IMR-90 (cell line): ENCODE data around the gene CHD9. TPM values are rescaled to one million over a fixed set of nuclear protein-coding genes. Genes with fewer than 3 reads are reported as not detected.
A peak's percentile ranks its signal among the peaks of the same experiment; 100 is the strongest.

ENCODE experiments used
- ATAC-seq: fragments of 200-7000 bp; cut with Tn5 transposase; 2 replicates; pipeline ENCODE4 v1.9.1; 2020; ENCODE audit warnings: low read depth, mild to moderate bottlenecking, moderate library complexity
- BruUV-seq: library from RNA; stranded (reverse); fragments of 400-500 nt; replicated peaks from 2 replicates; lab custom pipeline; 2021; lab: Mats Ljungman, UMichigan
- CTCF ChIA-PET: fragments of 300-600 bp; formaldehyde crosslinking; extraction: SDS; loops from one replicate; lab custom pipeline; 2021; ENCODE audit warnings: antibody characterized with exemption; lab: Yijun Ruan, JAX
- POLR2A ChIA-PET: fragments of 300-600 bp; sonication (Branson Sonifier 250); formaldehyde crosslinking; loops from one replicate; lab custom pipeline; 2022; ENCODE audit warnings: antibody characterized with exemption; ENCODE audit not compliant: unreplicated experiment; lab: Charles Lee
- DNase-seq: peaks from one replicate; pipeline ENCODE4 v3.0.0; 2013
- H2AFZ ChIP-seq: replicated peaks from 2 replicates; pipeline ENCODE3; 2013; ENCODE audit warnings: low read length, mild to moderate bottlenecking; ENCODE audit not compliant: poor library complexity
- H2AK5ac ChIP-seq: 2 replicates; pipeline ENCODE4 v1.6.1; 2013; ENCODE audit warnings: low read depth, low read length, inconsistent platforms
- H2AK9ac ChIP-seq: replicated peaks from 2 replicates; pipeline ENCODE3; 2013; ENCODE audit warnings: mild to moderate bottlenecking, low read depth, low read length, moderate library complexity; ENCODE audit not compliant: poor library complexity
- H2BK120ac ChIP-seq: 2 replicates; pipeline ENCODE4 v1.6.1; 2013; ENCODE audit warnings: low read depth, low read length, inconsistent platforms
- H2BK15ac ChIP-seq: 3 replicates; pipeline ENCODE4 v1.6.1; 2013; ENCODE audit warnings: low read depth, low read length, inconsistent platforms
- H2BK20ac ChIP-seq: 2 replicates; pipeline ENCODE4 v1.6.1; 2013; ENCODE audit warnings: low read depth, mild to moderate bottlenecking, inconsistent platforms, low read length, moderate library complexity
- H2BK5ac ChIP-seq: 2 replicates; pipeline ENCODE4 v1.6.1; 2013; ENCODE audit warnings: mild to moderate bottlenecking, low read depth, low read length, inconsistent platforms; ENCODE audit not compliant: poor library complexity, severe bottlenecking
- H3K14ac ChIP-seq: replicated peaks from 2 replicates; pipeline ENCODE4 v1.6.1; 2013; ENCODE audit warnings: low read depth, low read length, inconsistent platforms
- H3K18ac ChIP-seq: 2 replicates; pipeline ENCODE4 v1.6.1; 2013; ENCODE audit warnings: low read depth, low read length, control low read depth
- H3K23ac ChIP-seq: 2 replicates; pipeline ENCODE4 v1.6.1; 2013; ENCODE audit warnings: low read depth, low read length, inconsistent platforms
- H3K27ac ChIP-seq: 2 replicates; pipeline ENCODE4 v1.5.1; 2013; ENCODE audit warnings: mild to moderate bottlenecking, control low read depth, low read length; ENCODE audit not compliant: insufficient read depth
- H3K27me3 ChIP-seq: 2 replicates; pipeline ENCODE4 v1.6.1; 2013; ENCODE audit warnings: low read length; ENCODE audit not compliant: control insufficient read depth, insufficient read depth
- H3K36me3 ChIP-seq: 2 replicates; pipeline ENCODE4 v1.6.1; 2013; ENCODE audit warnings: low read length, mixed read lengths; ENCODE audit not compliant: control insufficient read depth, insufficient read depth
- H3K4ac ChIP-seq: 2 replicates; pipeline ENCODE4 v1.6.1; 2013; ENCODE audit warnings: low read depth, low read length, inconsistent platforms
- H3K4me1 ChIP-seq: 2 replicates; pipeline ENCODE4 v1.6.1; 2013; ENCODE audit warnings: low read length, mixed read lengths; ENCODE audit not compliant: control insufficient read depth, insufficient read depth
- H3K4me2 ChIP-seq: 2 replicates; pipeline ENCODE4 v1.6.1; 2013; ENCODE audit warnings: low read depth, mild to moderate bottlenecking, control low read depth, low read length, moderate library complexity
- H3K4me3 ChIP-seq: 2 replicates; pipeline ENCODE4 v1.5.1; 2013; ENCODE audit warnings: low read depth, mild to moderate bottlenecking, control low read depth, low read length, moderate library complexity; ENCODE audit not compliant: insufficient read depth
- H3K56ac ChIP-seq: 2 replicates; pipeline ENCODE4 v1.6.1; 2013; ENCODE audit warnings: low read length, inconsistent platforms; ENCODE audit not compliant: insufficient read depth; ENCODE audit errors: extremely low read depth
- H3K79me1 ChIP-seq, 2 experiments: 2 replicates each; pipeline ENCODE4 v1.6.1; 2013; ENCODE audit warnings: low read length in 2 of 2, inconsistent platforms in 1 of 2, low read depth in 1 of 2
- H3K9ac ChIP-seq: 2 replicates; pipeline ENCODE4 v1.6.1; 2013; ENCODE audit warnings: low read depth, low read length, control low read depth
- H3K9me1 ChIP-seq: 2 replicates; pipeline ENCODE4 v1.6.1; 2013; ENCODE audit warnings: low read length, inconsistent platforms; ENCODE audit not compliant: insufficient read depth
- H3K9me3 ChIP-seq: 2 replicates; pipeline ENCODE4 v1.6.1; 2013; ENCODE audit warnings: low read length; ENCODE audit not compliant: control insufficient read depth, insufficient read depth
- H4K20me1 ChIP-seq: 2 replicates; pipeline ENCODE4 v1.6.1; 2013; ENCODE audit warnings: low read length, inconsistent platforms; ENCODE audit not compliant: insufficient read depth
- H4K5ac ChIP-seq: 2 replicates; pipeline ENCODE4 v1.6.1; 2013; ENCODE audit warnings: mild to moderate bottlenecking, low read depth, low read length, control low read depth
- H4K8ac ChIP-seq, 2 experiments: 2 replicates each; pipeline ENCODE4 v1.6.1; 2013; ENCODE audit warnings: low read depth in 2 of 2, low read length in 2 of 2, control low read depth in 1 of 2, inconsistent platforms in 1 of 2
- H4K91ac ChIP-seq: 2 replicates; pipeline ENCODE4 v1.6.1; 2013; ENCODE audit warnings: low read depth, low read length, inconsistent platforms; ENCODE audit not compliant: insufficient read depth
- BHLHE40 ChIP-seq: fragments of 150-350 bp; IDR thresholded peaks from 2 replicates; pipeline ENCODE4 v1.6.1; 2016; ENCODE audit warnings: mild to moderate bottlenecking, low read depth, low read length
- CHD1 ChIP-seq: IDR thresholded peaks from 2 replicates; pipeline ENCODE4 v1.6.1; 2012; ENCODE audit warnings: low read depth, low read length, improper control_type of control experiment
- FOS ChIP-seq: fragments of 150-350 bp; IDR thresholded peaks from 2 replicates; pipeline ENCODE4 v1.6.1; 2016; ENCODE audit warnings: low read depth, low read length
- MAFK ChIP-seq: IDR thresholded peaks from 2 replicates; pipeline ENCODE4 v1.6.1; 2012; ENCODE audit warnings: low read depth, low read length, improper control_type of control experiment
- MAZ ChIP-seq: IDR thresholded peaks from 2 replicates; pipeline ENCODE4 v1.6.1; 2012; ENCODE audit warnings: low read depth, mild to moderate bottlenecking, low read length, improper control_type of control experiment, moderate library complexity, borderline replicate concordance
- MXI1 ChIP-seq: IDR thresholded peaks from 2 replicates; pipeline ENCODE4 v1.6.1; 2012; ENCODE audit warnings: low read depth, mild to moderate bottlenecking, low read length, moderate library complexity, borderline replicate concordance
- NFE2L2 ChIP-seq: fragments of 150-350 bp; IDR thresholded peaks from 2 replicates; pipeline ENCODE4 v1.6.1; 2016; ENCODE audit warnings: low read depth, mild to moderate bottlenecking, low read length
- POLR2A ChIP-seq: IDR thresholded peaks from 2 replicates; pipeline ENCODE4 v1.6.1; 2012; ENCODE audit warnings: mild to moderate bottlenecking, low read depth, low read length
- RAD21 ChIP-seq: IDR thresholded peaks from 2 replicates; pipeline ENCODE4 v1.6.1; 2012; ENCODE audit warnings: low read length, improper control_type of control experiment
- RCOR1 ChIP-seq: IDR thresholded peaks from 2 replicates; pipeline ENCODE4 v1.6.1; 2012; ENCODE audit warnings: mild to moderate bottlenecking, low read length, improper control_type of control experiment; ENCODE audit not compliant: insufficient replicate concordance
- RFX5 ChIP-seq: IDR thresholded peaks from 2 replicates; pipeline ENCODE4 v1.8.0; 2012; ENCODE audit warnings: low read depth, mild to moderate bottlenecking, low read length, moderate library complexity
- WGBS, 2 experiments: methylation state at CpG; one replicate each; pipeline versions ENCODE4 v1.1.5 to v1.1.7; 2013; ENCODE audit warnings: missing lambda C conversion rate in 2 of 2; ENCODE audit not compliant: insufficient read length in 1 of 2; ENCODE audit errors: extremely low coverage in 2 of 2; 5-methylcytosine and 5-hydroxymethylcytosine counted together
- dilution Hi-C: fragments of 300-500 bp; cut with HindIII; formaldehyde crosslinking; loops from one replicate; pipeline ENCODE4 v1.14.3; 2018; ENCODE audit warnings: low sequenced_read_pairs; ENCODE audit not compliant: unreplicated experiment
- in situ Hi-C: fragments of 300-500 bp; cut with MboI; formaldehyde crosslinking; loops from 3 replicates; pipeline ENCODE4 v1.14.3; 2019; ENCODE audit warnings: low sequenced_read_pairs, inconsistent platforms, mixed read lengths
- intact Hi-C: fragments of 100-400 bp; cut with micrococcal nuclease; formaldehyde crosslinking; loops from 2 replicates; pipeline ENCODE4 v1.10.0; 2022
- polyA plus RNA-seq, 3 experiments: library from polyadenylated mRNA; depleted of rRNA; stranded (reverse); fragments of >200 nt; gene quantifications; 2 replicates each; pipeline ENCODE4 v1.2.3, GENCODE V29; 2012; ENCODE audit warnings: low replicate concordance in 1 of 3
- total RNA-seq: library from RNA; depleted of rRNA; stranded (reverse); fragments of >200 nt; gene quantifications from 2 replicates; pipeline ENCODE4 v1.2.3, GENCODE V29; 2012
- TF ChIP-seq, protein P1 (sequence below): fragments of 150-350 bp; IDR thresholded peaks from 2 replicates; pipeline ENCODE4 v1.6.1; 2017; ENCODE audit warnings: mild to moderate bottlenecking, antibody characterized with exemption, low read length, low read depth
- TF ChIP-seq, protein P2 (sequence below): fragments of 150-350 bp; IDR thresholded peaks from 2 replicates; pipeline ENCODE4 v1.6.1; 2016; ENCODE audit warnings: low read depth, mild to moderate bottlenecking, low read length, moderate library complexity, borderline replicate concordance

The CHD9 gene
- total and polyA plus RNA-seq, 2 of the 4 experiments (the other 2 are of a cell fraction): 9.1 to 48.8 TPM

DNA sequence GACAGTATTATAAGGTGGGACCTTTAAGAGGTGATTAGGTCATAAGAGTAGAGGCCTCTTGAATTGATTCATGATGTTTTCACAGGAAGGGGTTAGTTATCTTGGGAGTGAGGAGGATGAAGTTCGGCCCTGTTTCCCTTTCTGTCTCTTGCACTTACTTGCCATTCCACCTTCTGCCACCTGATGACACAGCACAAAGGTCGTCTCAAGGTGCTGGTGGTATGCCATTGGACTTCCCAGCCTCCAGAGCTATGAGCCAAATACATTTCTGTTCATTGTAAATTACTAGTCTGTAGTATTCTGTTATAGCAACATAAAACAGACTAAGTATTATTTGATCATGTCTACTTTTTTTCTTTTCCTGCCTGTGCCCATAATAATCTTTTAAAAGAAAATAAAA is 23.5 kb downstream of the CHD9 start:
- DNase-seq: no peak
- ATAC-seq: no peak
- no TSS peak for BruUV-seq
- Histone ChIP-seq H3K14ac (peak overlapping the region; percentile 15; the same call in 1 of the 2 replicates), H3K36me3 (no peaks in the 10 kb centered on the region), H3K9ac (no peak overlapping the region), H3K27ac (no peak overlapping the region), H4K5ac (no peak overlapping the region), H2BK5ac (no peak overlapping the region), H2AK9ac (no peak overlapping the region), H2AK5ac (no peak overlapping the region), H3K4me2 (no peak overlapping the region), H4K91ac (no peak overlapping the region), H3K9me1 (peaks cover 31% of the 10 kb centered on the region), H3K4me3 (no peak overlapping the region), H2AFZ (no peak overlapping the region), H3K27me3 (no peaks in the 10 kb centered on the region), H2BK15ac (no peak overlapping the region), H4K20me1 (peaks cover 13% of the 10 kb centered on the region; the same call in 1 of the 2 replicates), H3K4me1 (peaks cover 17% of the 10 kb centered on the region), H3K23ac (no peak overlapping the region), H2BK20ac (0 out of 2 replicates have a peak overlapping the region, but pooled peaks have one; percentile 16), H3K4ac (no peak overlapping the region), H3K9me3 (no peaks in the 10 kb centered on the region), H3K79me1 (peaks cover 39 to 55% of the 10 kb centered on the region in 2 experiments), H3K56ac (no peak overlapping the region), H3K18ac (no peak overlapping the region), H4K8ac (no peak overlapping the region), H2BK120ac (no peak overlapping the region)
- intact Hi-C loops (no loop called here), dilution Hi-C loops (no loop called here), in situ Hi-C loops (no loop called here)
- TF ChIP-seq MAFK (no peak), POLR2A (no peak), FOS (no peak), CHD1 (no peak), BHLHE40 (no peak), RAD21 (no peak), RFX5 (no peak), MXI1 (no peak), MAZ (no peak), NFE2L2 (no peak), RCOR1 (no peak)
- TF ChIP-seq, protein P1, sequence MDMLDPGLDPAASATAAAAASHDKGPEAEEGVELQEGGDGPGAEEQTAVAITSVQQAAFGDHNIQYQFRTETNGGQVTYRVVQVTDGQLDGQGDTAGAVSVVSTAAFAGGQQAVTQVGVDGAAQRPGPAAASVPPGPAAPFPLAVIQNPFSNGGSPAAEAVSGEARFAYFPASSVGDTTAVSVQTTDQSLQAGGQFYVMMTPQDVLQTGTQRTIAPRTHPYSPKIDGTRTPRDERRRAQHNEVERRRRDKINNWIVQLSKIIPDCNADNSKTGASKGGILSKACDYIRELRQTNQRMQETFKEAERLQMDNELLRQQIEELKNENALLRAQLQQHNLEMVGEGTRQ: no peak
- TF ChIP-seq, protein P2, sequence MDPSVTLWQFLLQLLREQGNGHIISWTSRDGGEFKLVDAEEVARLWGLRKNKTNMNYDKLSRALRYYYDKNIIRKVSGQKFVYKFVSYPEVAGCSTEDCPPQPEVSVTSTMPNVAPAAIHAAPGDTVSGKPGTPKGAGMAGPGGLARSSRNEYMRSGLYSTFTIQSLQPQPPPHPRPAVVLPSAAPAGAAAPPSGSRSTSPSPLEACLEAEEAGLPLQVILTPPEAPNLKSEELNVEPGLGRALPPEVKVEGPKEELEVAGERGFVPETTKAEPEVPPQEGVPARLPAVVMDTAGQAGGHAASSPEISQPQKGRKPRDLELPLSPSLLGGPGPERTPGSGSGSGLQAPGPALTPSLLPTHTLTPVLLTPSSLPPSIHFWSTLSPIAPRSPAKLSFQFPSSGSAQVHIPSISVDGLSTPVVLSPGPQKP: no peak
- ChIA-PET POLR2A (no interaction called here), CTCF (interaction anchor here (1.0 to 1.3 kb wide), 2 partner anchors 14 to 26 kb away, joined by 3 read pairs; partner anchors contain the start of gene CHD9NB)
- WGBS, 2 experiments: no CpG with 5 or more reads among the region's 2 CpGs
